Measurements from ENCODE around the gene COLEC12.

The COLEC12 gene

DNA sequence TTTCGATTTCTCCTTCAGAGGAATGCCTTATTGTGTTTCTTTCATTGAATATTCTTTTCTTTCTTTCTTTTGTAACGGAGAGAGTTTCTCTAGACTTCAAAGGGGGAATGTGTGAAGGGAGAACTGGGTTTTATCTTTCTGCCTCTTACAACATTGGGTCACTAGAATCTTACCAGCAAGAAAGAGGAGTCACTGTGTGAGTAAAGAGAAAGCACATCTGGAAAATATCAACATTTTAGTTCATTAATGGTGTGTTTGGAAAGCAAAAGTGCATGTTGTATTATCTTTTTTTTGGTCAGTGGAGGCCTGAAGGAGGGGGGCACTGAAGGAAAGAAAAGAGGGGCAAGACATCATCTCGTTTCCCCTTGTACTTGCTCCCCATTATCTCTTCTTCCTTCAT, 146.0 kb downstream of the COLEC12 start:
- no peak for DNase-seq

GRCh38 chr18:354003-354402, 146.5 kb downstream of the COLEC12 start:
- no peak for DNase-seq

DNA sequence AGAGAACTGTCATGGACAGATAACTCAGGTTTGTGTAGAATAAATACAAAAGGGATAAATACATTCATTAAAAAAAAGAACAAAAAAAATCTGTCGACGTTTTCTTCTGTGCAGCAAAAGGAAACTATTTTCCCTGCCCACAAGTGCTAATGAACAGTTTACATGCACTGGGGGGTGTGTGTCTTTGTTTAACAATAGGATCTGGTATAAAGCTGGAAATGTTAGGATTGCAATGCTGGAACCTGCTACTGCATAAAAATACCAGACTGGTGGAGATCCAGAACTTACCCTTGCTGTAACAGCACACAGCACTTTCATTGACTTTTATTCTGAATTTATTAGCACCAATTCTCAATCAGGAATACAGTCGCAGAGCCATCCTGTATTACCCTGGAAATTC, 148.1 kb downstream of the COLEC12 start:
- no peak for DNase-seq

DNA sequence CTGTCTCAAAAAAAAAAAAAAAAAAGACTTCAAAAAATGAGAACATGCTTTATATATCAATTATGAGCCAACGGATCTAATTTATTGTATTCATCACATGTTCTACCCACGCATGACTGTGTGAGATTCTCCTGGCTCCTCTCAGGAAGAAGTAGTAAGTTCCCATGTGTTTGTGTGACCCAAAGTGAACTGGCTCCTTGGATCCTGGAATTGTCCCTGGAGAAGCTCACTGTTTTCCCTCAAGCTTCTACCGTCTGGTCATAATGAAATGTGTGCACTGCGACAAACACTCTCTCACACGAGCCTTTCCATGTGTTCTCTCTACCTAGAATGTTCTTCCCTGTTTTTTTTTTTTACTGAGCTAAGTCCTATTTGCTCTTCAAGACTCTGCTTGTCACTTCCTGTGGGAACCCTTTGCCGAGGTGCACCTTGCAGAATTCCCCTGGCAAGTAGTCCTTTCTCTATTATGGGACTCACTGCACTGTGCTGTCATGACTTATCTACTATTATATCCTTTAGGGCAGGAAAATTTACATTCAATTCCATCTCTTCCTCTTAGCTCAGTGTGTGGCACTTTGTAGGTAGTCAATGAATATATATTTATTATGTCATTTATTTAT, 149.4 kb downstream of the COLEC12 start:
- DNase-seq: no peak

GRCh38 chr18:346600-346999, 153.9 kb downstream of the COLEC12 start:
- peak; percentile 38 for DNase-seq

DNA sequence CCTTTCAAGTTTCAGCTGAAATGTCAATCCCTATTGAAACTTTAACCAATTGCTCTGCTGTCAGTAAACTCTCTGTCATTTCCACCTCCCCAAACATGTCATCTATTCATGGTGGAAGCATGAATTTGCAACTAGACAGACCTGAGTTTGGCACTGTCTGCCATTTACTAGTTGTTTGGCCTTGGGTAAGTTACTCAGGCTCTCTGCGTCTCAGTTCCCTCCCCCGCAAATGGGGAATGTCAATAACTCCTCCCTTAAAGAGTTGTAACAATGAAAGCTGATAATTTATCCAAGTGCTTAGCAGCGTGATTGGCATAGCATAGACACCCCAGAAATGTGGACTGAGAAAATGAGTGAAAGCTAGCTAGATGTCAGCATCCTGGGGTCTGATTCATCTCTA, 159.4 kb downstream of the COLEC12 start:
- no peak for DNase-seq

DNA sequence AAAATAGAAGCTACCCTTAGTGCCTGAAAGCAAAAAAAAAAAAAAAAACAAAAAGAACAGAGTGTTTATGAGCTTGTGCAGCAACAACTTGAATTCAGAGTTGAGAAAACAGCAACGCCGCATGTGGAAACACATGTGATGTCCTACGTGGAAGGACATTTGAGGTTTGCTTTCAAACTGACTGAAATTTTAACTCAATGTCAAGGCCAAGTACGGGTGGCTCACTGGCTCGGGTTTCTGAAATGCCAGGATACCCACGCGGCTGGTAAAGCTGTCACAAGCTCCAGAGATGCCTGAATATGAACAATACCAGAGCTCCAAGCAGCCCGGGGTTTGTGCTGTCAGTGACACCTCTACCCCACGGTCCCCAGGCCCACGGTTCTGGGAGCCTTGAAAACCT, 160.5 kb downstream of the COLEC12 start:
- DNase-seq: no peak

GRCh38 chr18:339200-339599, 161.3 kb downstream of the COLEC12 start:
- no peak for DNase-seq

GRCh38 chr18:336713-337112, 163.8 kb downstream of the COLEC12 start:
- no peak for DNase-seq

GRCh38 chr18:335733-336132, 164.8 kb downstream of the COLEC12 start:
- no peak for DNase-seq

GRCh38 chr18:334575-335132, 165.8 kb downstream of the COLEC12 start:
- no peak for DNase-seq

GRCh38 chr18:332721-333510, 167.6 kb downstream of the COLEC12 start:
- no peak for DNase-seq

DNA sequence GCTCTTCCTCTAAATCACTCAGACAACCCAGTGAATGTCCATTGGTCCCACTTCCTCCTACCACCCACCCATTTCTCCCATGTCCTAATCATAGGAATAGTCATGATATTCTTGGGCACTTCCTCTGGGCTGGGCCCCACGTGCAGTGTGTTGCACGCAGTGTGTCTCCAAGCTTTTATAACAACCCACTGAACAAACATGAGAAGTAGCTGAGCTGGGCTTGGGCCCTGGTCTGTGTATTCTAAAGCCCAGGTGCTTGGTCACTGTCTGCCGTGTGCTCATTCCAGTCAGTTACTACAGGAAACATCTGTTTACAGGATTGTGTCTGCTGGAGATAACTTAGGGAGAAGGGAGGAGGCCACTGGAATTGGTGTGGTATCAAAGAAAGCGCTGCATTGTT, 168.5 kb downstream of the COLEC12 start:
- DNase-seq: no peak

GRCh38 chr18:331221-331821, 169.2 kb downstream of the COLEC12 start:
- DNase-seq: no peak

DNA sequence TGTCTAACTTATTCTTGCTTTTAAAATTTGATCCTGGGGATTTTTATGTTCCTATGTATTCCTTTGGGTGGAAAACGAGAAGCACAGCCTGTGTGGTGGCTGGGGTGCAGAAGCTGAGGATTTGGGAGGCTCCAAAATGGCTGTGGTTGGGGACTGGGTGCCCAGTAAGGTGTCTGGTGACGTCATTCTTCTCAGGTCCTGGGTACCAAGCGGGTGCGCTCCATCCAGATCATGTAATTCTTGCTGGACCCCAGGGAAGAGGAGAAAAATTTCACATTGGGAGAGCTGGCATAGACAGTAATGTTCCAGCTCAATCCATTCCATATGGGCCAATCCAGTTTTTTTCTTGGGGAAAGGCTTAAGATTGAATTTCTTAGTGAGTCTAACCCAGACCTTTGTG, 171.6 kb downstream of the COLEC12 start:
- DNase-seq: no peak

- DNase-seq: no peak
Measured at GRCh38 chr18:326846-327245, 173.7 kb downstream of the COLEC12 start.

- no peak for DNase-seq
Measured at GRCh38 chr18:323253-323622, 177.3 kb downstream of the COLEC12 start.

DNA sequence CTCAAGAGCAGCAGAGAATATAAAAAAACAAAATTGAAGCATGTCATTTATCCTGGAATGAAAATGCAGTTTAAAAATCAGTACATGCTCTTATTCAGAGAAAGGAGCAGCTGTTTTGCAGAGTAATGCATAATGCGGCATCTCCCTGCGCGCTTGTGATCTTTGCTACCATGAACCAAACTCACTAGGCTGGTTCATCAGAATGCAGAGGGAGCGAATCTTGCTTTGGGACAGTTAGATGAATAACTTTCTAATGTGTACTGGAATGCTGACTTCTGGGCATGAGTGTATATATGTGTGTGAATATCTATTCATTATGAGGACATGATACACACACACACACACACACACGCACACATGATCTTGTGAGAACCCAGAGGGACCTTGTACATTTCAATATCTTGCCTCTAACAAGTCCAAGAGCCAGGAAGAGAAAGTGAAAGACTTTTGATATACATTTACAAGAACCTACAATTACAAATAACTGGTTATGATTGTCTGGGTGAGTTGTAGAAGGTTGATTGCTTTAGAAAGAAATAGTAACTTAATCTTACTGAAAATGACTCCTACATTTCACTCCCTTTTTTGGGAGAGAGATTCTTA, 178.5 kb downstream of the COLEC12 start:
- no peak for DNase-seq

- no peak for DNase-seq
Measured at GRCh38 chr18:320155-320554, 180.3 kb downstream of the COLEC12 start.

GRCh38 chr18:319720-320119, 180.8 kb downstream of the COLEC12 start:
- DNase-seq: no peak

GRCh38 chr18:318791-319291, 181.7 kb downstream of the COLEC12 start:
- DNase-seq: no peak

DNA sequence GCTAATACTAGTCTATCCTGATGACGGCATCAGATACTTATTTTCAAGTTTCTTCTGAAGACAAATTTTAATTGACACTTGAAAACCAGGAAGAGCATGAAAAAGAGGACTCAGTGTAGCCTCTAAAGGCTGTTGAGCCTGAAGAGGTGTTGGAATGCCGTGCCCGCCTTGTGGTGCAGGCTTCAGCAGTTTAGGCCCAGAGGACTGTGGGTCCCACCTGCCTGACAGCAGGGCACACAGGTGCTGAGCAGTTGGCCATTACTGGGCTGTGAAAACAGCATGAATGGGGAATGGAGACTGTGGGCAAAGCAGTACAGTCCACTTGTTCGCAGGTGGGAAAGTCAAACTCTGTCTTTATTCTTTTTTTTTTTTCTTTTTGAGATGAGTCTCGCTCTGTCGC, 182.9 kb downstream of the COLEC12 start:
- DNase-seq: no peak

DNA sequence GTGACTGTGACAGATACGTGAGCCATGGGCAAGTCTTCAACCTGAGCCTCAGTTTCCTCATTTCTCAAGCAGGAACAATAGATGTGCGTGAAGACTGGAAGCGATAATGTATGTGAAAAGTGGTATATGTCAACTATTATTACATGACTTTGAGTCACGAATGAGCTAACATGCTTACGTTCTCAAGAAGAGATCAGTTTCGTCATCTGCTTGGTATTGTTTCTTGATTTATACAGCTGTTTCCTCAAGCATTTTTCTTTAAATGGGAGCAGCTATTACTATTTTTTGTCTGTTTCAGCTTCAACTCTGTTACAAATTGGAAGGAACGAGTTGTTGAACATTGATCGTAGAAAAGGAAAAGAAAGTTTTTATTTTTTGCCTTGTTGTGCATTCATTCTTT, 184.1 kb downstream of the COLEC12 start:
- no peak for DNase-seq

DNA sequence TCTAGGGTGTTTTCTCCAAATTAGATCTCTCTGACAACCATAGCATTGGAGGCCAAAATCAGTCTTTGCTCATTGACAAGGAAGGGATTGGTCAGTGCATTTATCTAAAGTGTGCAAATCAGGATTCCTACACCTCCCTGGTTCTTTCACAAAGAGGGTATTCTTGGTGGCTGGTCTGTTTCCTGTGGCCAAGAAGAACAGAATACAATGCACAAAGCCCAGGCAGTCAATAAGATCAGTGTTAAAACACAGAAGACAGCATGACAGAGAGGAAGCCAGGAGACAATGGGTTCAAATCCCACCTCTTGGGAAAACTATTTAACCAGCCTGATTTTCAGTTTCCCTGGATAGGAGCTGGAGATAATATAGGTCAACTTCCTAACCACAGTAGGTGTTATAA, 186.6 kb downstream of the COLEC12 start:
- no peak for DNase-seq

Data from RPMI8226 (cell line).